Esophagus squamous epithelium (tissue), 5 donors: ENCODE data around the gene MAT1A. TPM values are rescaled to one million over a fixed set of nuclear protein-coding genes. Genes with fewer than 3 reads are reported as not detected.
"Not testable (repeated sequence)": the region's sequence is repeated elsewhere in the genome, so short reads cannot be mapped to it uniquely, and the experiment has no call there.

Experiments used
- DNase-seq: peaks from one replicate; lab custom pipeline; 2025; lab: John Stamatoyannopoulos, UW
- H3K27ac ChIP-seq, 4 donors: fragments of 200-600 bp; sonication (generic); one replicate each; pipeline ENCODE4 v1.5.1; 2016 to 2019; ENCODE audit warnings: mild to moderate bottlenecking in 1 of 4
- H3K27me3 ChIP-seq, 4 donors: fragments of 200-600 bp; sonication (generic); 1 replicate in 3 of 4; 2 replicates in 1 of 4; pipeline versions ENCODE4 v1.5.1 to v1.6.0; 2017 to 2021; ENCODE audit warnings: antibody characterized with exemption in 1 of 4
- H3K36me3 ChIP-seq, 3 donors: fragments of 200-600 bp; sonication (generic); one replicate each; pipeline ENCODE4 v1.5.1; 2016 to 2019
- H3K4me1 ChIP-seq, 3 donors: fragments of 200-600 bp; sonication (generic); one replicate each; pipeline ENCODE4 v1.5.1; 2017 to 2019
- H3K4me3 ChIP-seq, 4 donors: fragments of 200-600 bp; sonication (generic); 1 replicate in 3 of 4; 2 replicates in 1 of 4; pipeline ENCODE4 v1.5.1; 2016 to 2019; ENCODE audit warnings: mild to moderate bottlenecking in 2 of 4, moderate library complexity in 1 of 4
- H3K9me3 ChIP-seq, 3 donors: fragments of 200-600 bp; sonication (generic); one replicate each; pipeline ENCODE4 v1.5.1; 2016 to 2019
- POLR2A ChIP-seq, 4 donors: fragments of 450-650 bp; IDR thresholded peaks; one replicate each; pipeline ENCODE4 v1.6.1; 2017; ENCODE audit warnings: antibody characterized with exemption in 4 of 4, mild to moderate bottlenecking in 4 of 4, moderate library complexity in 3 of 4
- WGBS, 2 donors: methylation state at CpG; one replicate each; pipeline ENCODE4 v1.1.5; 2018; 5-methylcytosine and 5-hydroxymethylcytosine counted together
- intact Hi-C: fragments of 100-400 bp; cut with DNase I; formaldehyde crosslinking; loops from one replicate; pipeline ENCODE4 v1.15.0; 2022
- total RNA-seq, 4 donors: library from RNA; depleted of rRNA; stranded (reverse); fragments of >200 nt; gene quantifications; one replicate each; pipeline ENCODE4 v1.1.0, GENCODE V29; 2016
- TF ChIP-seq, protein P1 (sequence below), 6 experiments: fragments of 450-650 bp in 4 of 6; fragments of 200-600 bp in 2 of 6; sonication (generic) in 2 of 6; IDR thresholded peaks; one replicate each; pipeline ENCODE4 v1.5.1; 2016 to 2019; ENCODE audit warnings: antibody characterized with exemption in 6 of 6, mild to moderate bottlenecking in 4 of 6, moderate library complexity in 4 of 6
- donor health status: DM: yes; HTN: yes; CAD: no.

Gene MAT1A
- total RNA-seq, 4 donors from 2014 or later, result 0.09 to 2.3 (median 0.55) TPM

DNA sequence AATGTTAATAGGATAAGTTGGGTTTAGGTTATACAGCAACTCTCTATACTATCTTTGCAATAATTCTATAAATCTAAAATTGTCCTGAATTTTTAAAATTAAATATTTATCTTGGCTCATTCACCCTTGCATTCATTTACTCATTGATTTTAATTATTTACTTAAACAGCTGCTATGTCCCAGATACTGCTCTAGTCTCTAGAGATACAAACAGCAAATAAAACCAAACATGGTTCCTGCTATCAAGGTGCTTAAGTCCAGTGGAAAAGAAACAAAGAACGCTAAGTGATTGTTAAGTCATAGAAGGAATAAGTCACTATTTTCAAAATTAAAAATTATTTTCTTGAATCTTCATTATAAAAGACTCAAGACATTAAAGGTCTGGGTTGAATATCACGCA lies 29.9 kb upstream of the MAT1A start:
- H3K36me3 ChIP-seq, result no peaks in the 10 kb centered on the region
- 80 to 82% methylated on average over 2 of the region's 2 CpGs for WGBS, 2 donors
- intact Hi-C loops, result no loop called here
- no peaks in the 10 kb centered on the region for H3K4me1 ChIP-seq
- peaks cover 0 to 13% (median 0%) of the 10 kb centered on the region in 4 donors for H3K27me3 ChIP-seq
- H3K4me3 ChIP-seq, result no peak overlapping the region
- H3K27ac ChIP-seq, result no peak overlapping the region
- DNase-seq, result no peak
- no peak for TF ChIP-seq POLR2A (IDR thresholded peaks at IDR 0.05)
- TF ChIP-seq, protein P1, sequence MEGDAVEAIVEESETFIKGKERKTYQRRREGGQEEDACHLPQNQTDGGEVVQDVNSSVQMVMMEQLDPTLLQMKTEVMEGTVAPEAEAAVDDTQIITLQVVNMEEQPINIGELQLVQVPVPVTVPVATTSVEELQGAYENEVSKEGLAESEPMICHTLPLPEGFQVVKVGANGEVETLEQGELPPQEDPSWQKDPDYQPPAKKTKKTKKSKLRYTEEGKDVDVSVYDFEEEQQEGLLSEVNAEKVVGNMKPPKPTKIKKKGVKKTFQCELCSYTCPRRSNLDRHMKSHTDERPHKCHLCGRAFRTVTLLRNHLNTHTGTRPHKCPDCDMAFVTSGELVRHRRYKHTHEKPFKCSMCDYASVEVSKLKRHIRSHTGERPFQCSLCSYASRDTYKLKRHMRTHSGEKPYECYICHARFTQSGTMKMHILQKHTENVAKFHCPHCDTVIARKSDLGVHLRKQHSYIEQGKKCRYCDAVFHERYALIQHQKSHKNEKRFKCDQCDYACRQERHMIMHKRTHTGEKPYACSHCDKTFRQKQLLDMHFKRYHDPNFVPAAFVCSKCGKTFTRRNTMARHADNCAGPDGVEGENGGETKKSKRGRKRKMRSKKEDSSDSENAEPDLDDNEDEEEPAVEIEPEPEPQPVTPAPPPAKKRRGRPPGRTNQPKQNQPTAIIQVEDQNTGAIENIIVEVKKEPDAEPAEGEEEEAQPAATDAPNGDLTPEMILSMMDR (IDR thresholded peaks at IDR 0.05), result no peak
- no peaks in the 10 kb centered on the region for H3K9me3 ChIP-seq

DNA sequence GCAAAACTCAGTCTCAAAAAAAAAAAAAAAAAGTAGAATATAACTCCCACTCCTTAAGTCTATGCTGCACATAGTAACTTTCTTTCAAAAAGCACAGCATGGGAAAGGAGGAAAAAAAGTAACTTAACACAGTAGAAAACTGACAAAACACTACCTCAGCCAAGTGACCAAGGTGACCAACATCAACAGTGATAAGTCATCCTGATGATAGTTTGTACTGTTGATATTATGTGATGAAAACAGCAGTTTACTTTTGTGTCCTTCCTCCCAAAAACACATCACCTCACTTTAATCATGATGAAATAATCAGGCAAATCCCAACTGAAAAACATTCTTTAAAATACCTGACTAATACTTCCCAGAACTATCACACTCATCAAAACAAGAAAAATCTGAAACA lies 29.3 kb upstream of the MAT1A start:
- Histone ChIP-seq H3K4me3 (no peak overlapping the region), H3K9me3 (no peaks in the 10 kb centered on the region), H3K27ac (no peak overlapping the region), H3K4me1 (no peaks in the 10 kb centered on the region), H3K36me3 (no peaks in the 10 kb centered on the region), H3K27me3 (peaks cover 0 to 10% (median 0%) of the 10 kb centered on the region in 4 donors)
- TF ChIP-seq, protein P1 (IDR thresholded peaks at IDR 0.05), result no peak
- TF ChIP-seq POLR2A (IDR thresholded peaks at IDR 0.05), result no peak
- intact Hi-C loops, result no loop called here
- no peak for DNase-seq

DNA sequence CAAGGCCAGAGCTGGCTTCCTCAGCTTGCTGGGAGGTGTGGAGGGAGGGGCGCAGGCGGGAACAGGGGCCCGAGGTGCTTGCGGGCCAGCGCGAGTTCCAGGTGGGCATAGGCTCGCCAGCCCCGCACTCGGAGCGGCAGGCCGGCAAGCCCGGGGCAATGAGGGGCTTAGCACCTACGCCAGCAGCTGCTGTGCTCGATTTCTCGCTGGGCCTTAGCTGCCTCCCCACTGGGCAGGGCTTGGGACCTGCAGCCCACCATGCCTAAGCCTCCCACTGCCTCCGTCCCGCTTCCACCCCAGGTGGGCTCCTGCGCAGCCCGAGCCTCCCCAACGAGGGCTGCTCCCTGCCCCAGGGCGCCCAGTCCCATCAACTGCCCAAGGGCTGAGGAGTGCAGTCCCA lies 25.9 kb upstream of the MAT1A start:
- no peak overlapping the region for H3K4me3 ChIP-seq
- H3K27me3 ChIP-seq, result no peaks in the 10 kb centered on the region
- H3K27ac ChIP-seq, result no peak overlapping the region
- no peaks in the 10 kb centered on the region for H3K4me1 ChIP-seq
- H3K36me3 ChIP-seq, result no peaks in the 10 kb centered on the region
- WGBS, 2 donors, result 92% methylated on average over 5 of the region's 21 CpGs; no CpG with 5 or more reads in 1 of the 2 donors
- intact Hi-C loops, result no loop called here
- H3K9me3 ChIP-seq, result no peaks in the 10 kb centered on the region
- DNase-seq, result no peak
- no peak for TF ChIP-seq POLR2A (IDR thresholded peaks at IDR 0.05)
- TF ChIP-seq, protein P1 (IDR thresholded peaks at IDR 0.05), result no peak

DNA sequence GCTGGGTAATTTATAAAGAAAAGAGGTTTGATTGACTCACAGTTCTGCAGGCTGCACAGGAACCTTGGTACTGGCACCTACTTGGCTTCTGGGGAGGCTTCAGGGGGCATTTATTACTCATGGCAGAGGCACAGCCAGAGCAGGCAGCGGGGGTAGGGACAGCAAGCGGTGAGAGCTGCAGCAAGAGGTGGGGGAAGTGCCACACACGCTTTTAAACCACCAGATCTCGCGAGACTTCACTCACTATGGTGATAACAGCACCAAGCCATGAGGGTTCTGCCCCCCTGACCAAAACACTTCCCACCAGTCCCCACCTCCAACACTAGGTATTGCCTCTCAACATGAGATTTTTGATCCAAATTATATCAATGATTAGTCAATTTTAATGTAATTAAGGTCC lies 24.1 kb upstream of the MAT1A start:
- Histone ChIP-seq H3K27ac (no peak overlapping the region), H3K27me3 (no peaks in the 10 kb centered on the region), H3K4me3 (no peak overlapping the region), H3K4me1 (no peaks in the 10 kb centered on the region), H3K9me3 (no peaks in the 10 kb centered on the region), H3K36me3 (no peaks in the 10 kb centered on the region)
- intact Hi-C loops, result no loop called here
- WGBS, 2 donors, result 75 to 81% methylated on average over 5 of the region's 5 CpGs
- TF ChIP-seq, protein P1 (IDR thresholded peaks at IDR 0.05), result no peak
- no peak for TF ChIP-seq POLR2A (IDR thresholded peaks at IDR 0.05)
- DNase-seq, result no peak

DNA sequence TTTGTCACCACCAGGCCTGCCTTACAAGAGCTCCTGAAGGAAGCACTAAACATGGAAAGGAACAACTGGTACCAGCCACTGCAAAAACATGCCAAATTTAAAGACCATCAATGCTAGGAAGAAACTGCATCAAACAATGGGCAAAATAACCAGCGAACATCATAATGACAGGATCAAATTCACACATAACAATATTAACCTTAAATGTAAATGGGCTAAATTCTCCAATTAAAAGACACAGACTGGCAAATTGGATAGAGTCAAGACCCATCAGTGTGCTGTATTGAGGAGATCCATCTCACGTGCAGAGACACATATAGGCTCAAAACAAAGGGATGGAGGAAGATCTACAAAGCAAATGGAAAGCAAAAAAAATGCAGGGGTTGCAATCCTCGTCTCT lies 16.5 kb upstream of the MAT1A start:
- DNase-seq, H3K4me3 ChIP-seq, intact Hi-C loops, H3K27ac ChIP-seq, H3K9me3 ChIP-seq, H3K27me3 ChIP-seq, H3K36me3 ChIP-seq, H3K4me1 ChIP-seq: not testable (repeated sequence)
- 63 to 83% methylated on average over 3 of the region's 3 CpGs for WGBS, 2 donors

DNA sequence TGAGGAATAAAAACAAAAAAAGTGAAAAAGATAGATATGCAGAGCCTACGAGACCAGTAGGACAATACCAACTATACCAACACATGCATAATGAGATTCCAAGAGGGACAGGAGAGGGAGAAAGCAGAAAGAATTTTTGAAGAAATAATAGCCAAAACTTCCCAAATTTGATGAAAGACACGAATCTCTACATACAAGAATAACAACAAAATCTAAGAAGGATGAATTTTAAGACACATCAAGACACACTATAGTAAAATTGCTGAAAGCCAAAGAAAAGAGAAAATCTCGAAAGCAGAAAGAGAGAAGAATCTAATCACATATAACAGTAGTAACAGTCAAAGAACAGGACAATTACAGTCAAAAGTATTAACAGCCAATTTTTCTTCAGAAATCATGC lies 7.5 kb upstream of the MAT1A start:
- H3K36me3 ChIP-seq, result no peaks in the 10 kb centered on the region
- H3K4me1 ChIP-seq, result no peaks in the 10 kb centered on the region
- H3K9me3 ChIP-seq, result peaks cover 0 to 14% (median 3%) of the 10 kb centered on the region in 3 donors
- H3K27ac ChIP-seq, result no peak overlapping the region
- WGBS, 2 donors, result 64 to 66% methylated on average over 3 of the region's 3 CpGs
- H3K27me3 ChIP-seq, result no peaks in the 10 kb centered on the region
- DNase-seq, result no peak
- H3K4me3 ChIP-seq, result no peak overlapping the region
- intact Hi-C loops, result no loop called here
- TF ChIP-seq, protein P1 (IDR thresholded peaks at IDR 0.05), result no peak
- TF ChIP-seq POLR2A (IDR thresholded peaks at IDR 0.05), result no peak
